ENCODE measurements around the gene ELOVL6. TPM values are rescaled to one million over a fixed set of nuclear protein-coding genes. Genes with fewer than 3 reads are reported as not detected.

ELOVL6 gene
- total and polyA plus RNA-seq, 9 of the 15 experiments (the other 6 are each of a cell fraction or from before 2014, with no cell fraction given) = 18.3 to 82.6 (median 46.0) TPM

DNA sequence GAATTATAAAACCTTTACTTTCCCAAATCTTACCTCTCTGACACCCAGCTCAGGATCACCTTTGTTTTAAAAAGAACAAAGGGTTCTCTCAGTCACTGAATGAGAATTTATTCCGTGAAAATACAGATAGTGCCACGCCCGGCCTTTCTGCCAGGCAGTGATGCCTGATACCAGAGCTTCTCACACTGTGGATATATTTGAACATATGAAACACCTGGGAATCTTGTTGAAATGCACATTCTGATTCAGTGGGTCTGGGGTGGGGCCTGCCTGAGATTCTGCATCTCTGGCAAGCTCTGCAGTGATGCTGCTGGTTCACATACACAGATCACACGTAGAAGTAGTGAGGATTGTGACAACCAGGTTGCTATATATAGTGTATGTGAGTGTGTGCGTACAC is 46.0 kb downstream of the ELOVL6 start (continued):
- TF ChIP-seq ZFX (CRISPR knock-in tag; IDR thresholded peaks at IDR 0.05) = no peak
- TF ChIP-seq, protein P1, sequence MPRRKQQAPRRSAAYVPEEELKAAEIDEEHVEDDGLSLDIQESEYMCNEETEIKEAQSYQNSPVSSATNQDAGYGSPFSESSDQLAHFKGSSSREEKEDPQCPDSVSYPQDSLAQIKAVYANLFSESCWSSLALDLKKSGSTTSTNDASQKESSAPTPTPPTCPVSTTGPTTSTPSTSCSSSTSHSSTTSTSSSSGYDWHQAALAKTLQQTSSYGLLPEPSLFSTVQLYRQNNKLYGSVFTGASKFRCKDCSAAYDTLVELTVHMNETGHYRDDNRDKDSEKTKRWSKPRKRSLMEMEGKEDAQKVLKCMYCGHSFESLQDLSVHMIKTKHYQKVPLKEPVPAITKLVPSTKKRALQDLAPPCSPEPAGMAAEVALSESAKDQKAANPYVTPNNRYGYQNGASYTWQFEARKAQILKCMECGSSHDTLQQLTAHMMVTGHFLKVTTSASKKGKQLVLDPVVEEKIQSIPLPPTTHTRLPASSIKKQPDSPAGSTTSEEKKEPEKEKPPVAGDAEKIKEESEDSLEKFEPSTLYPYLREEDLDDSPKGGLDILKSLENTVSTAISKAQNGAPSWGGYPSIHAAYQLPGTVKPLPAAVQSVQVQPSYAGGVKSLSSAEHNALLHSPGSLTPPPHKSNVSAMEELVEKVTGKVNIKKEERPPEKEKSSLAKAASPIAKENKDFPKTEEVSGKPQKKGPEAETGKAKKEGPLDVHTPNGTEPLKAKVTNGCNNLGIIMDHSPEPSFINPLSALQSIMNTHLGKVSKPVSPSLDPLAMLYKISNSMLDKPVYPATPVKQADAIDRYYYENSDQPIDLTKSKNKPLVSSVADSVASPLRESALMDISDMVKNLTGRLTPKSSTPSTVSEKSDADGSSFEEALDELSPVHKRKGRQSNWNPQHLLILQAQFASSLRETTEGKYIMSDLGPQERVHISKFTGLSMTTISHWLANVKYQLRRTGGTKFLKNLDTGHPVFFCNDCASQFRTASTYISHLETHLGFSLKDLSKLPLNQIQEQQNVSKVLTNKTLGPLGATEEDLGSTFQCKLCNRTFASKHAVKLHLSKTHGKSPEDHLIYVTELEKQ (CRISPR knock-in tag; IDR thresholded peaks at IDR 0.05) = no peak

DNA sequence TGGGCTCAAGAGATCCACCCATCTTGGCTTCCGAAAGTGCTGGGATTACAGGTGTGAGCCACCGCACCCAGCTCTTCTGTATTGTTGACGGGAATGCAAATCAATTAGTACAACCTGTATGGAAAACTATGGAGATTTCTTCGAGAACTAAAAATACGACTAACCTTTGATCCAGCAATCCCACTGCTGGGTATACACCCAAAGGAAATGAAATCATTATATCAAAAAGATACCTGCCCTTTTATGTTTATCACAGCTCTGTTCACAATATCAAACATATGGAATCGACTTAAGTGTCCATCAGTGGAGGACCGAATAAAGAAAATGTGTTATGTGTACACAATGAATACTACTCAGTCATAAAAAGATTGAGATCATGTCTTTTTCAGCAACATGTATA is 49.3 kb downstream of the ELOVL6 start:
- no TSS peak for BruUV-seq (replicated peaks)
- no peak overlapping the region for H3K9ac ChIP-seq (ENCODE audit: insufficient read depth in 1 of 2, low read depth in 2 of 2, low read length in 2 of 2)
- H3K36me3 ChIP-seq (ENCODE audit: control insufficient read depth, insufficient read depth, low read length) = peaks cover 52% of the 10 kb centered on the region
- H3K4me1 ChIP-seq (replicated peaks in 1 of 2; ENCODE audit: control insufficient read depth in 2 of 2, insufficient read depth in 2 of 2, low read length in 2 of 2) = no peaks in the 10 kb centered on the region
- H3K79me2 ChIP-seq (ENCODE audit: control insufficient read depth, insufficient read depth, low read length) = peaks cover 17% of the 10 kb centered on the region; the same call in 2 of the 3 replicates
- no peak overlapping the region for H3K27ac ChIP-seq (ENCODE audit: extremely low read depth, low read depth, low read length)
- POLR2A ChIA-PET = interaction anchor here (0.6 to 1.6 kb wide), 5 partner anchors 18 to 485 kb away, joined by 3 read pairs; no protein-coding TSS in a partner anchor
- no peak for TF ChIP-seq MBD2 (IDR thresholded peaks at IDR 0.05; ENCODE audit: borderline replicate concordance, low read depth)
- no peak for TF ChIP-seq RBBP5 (IDR thresholded peaks at IDR 0.05; ENCODE audit: borderline replicate concordance, insufficient read depth, low read length, poor library complexity, severe bottlenecking)
- no peak for TF ChIP-seq COPS2 (conservative IDR thresholded peaks at IDR 0.05)
- TF ChIP-seq ZNF589 (CRISPR knock-in tag; IDR thresholded peaks at IDR 0.05; ENCODE audit: low read depth) = no peak
- no peak for TF ChIP-seq MEF2D (tag; conservative IDR thresholded peaks at IDR 0.05; ENCODE audit: low read depth)
- no peak for TF ChIP-seq ETV5 (CRISPR knock-in tag; IDR thresholded peaks at IDR 0.05; ENCODE audit: low read depth)
- no peak overlapping the region for H3K4me3 ChIP-seq
- H3K9me1 ChIP-seq (ENCODE audit: control insufficient read depth, insufficient read depth, low read length) = no peaks in the 10 kb centered on the region
- DNase-seq (ENCODE audit: extremely low read depth in 1 of 4, low spot score in 3 of 4) = no peak
- no peak for ATAC-seq
- CTCF ChIA-PET (ENCODE audit: low intra/inter-chr PET ratio) = no interaction called here
- FAIRE-seq = no peak
- peaks cover 5% of the 10 kb centered on the region; the same call in 1 of the 2 replicates for H4K20me1 ChIP-seq (replicated peaks; ENCODE audit: control insufficient read depth, insufficient read depth, low read length)
- in situ Hi-C loops (cut with MboI) (no loop called here), intact Hi-C loops (cut with micrococcal nuclease) (no loop called here)
- no peaks in the 10 kb centered on the region for H3K27me3 ChIP-seq (ENCODE audit: control insufficient read depth in 2 of 2, insufficient read depth in 2 of 2, low read length in 2 of 2)
- H2AFZ ChIP-seq (ENCODE audit: low read depth, low read length) = no peak overlapping the region
- H3K4me2 ChIP-seq (ENCODE audit: insufficient read depth, low read length) = no peak overlapping the region
- H3K9me3 ChIP-seq (replicated peaks; ENCODE audit: control insufficient read depth, insufficient read depth, low read depth, low read length) = no peaks in the 10 kb centered on the region
- WGBS (ENCODE audit: insufficient coverage, low coverage, missing lambda C conversion rate) = 97% methylated on average over 7 of the region's 7 CpGs
